Left lung (tissue), 10 donors: ENCODE data around the gene CCN2. TPM values are rescaled to one million over a fixed set of nuclear protein-coding genes. Genes with fewer than 3 reads are reported as not detected.

Experiments used
- ATAC-seq: fragments of 200-7000 bp; cut with Tn5 transposase; one replicate; pipeline ENCODE4 v1.9.1; 2020; ENCODE audit warnings: moderate library complexity
- DNase-seq, 4 donors: peaks; one replicate each; pipeline ENCODE4 v3.0.0-alpha.2; 2013 to 2020
- H3K27ac ChIP-seq, 2 donors: fragments of 200-600 bp; sonication (generic) in 1 of 2; one replicate each; pipeline versions ENCODE4 v1.5.0 to v1.8.0; 2020 to 2021
- H3K27me3 ChIP-seq, 2 donors: fragments of 200-600 bp; sonication (generic) in 1 of 2; one replicate each; pipeline versions ENCODE4 v1.5.0 to v1.8.0; 2020 to 2021
- H3K36me3 ChIP-seq, 2 donors: fragments of 200-600 bp; sonication (generic) in 1 of 2; one replicate each; pipeline versions ENCODE4 v1.5.0 to v1.8.0; 2020 to 2021
- H3K4me1 ChIP-seq, 2 donors: fragments of 200-600 bp; one replicate each; pipeline ENCODE4 v1.8.0; 2021
- H3K4me3 ChIP-seq, 2 donors: fragments of 200-600 bp; sonication (generic) in 1 of 2; one replicate each; pipeline versions ENCODE4 v1.5.0 to v1.8.0; 2020 to 2021; ENCODE audit warnings: mild to moderate bottlenecking in 1 of 2
- H3K9me3 ChIP-seq, 2 donors: fragments of 200-600 bp; sonication (generic) in 1 of 2; one replicate each; pipeline versions ENCODE4 v1.5.0 to v1.8.0; 2020 to 2021
- CTCF ChIP-seq, 2 donors: fragments of 200-600 bp; sonication (generic) in 1 of 2; IDR thresholded peaks; one replicate each; pipeline versions ENCODE4 v1.5.0 to v1.8.0; 2021; ENCODE audit warnings: antibody characterized with exemption in 2 of 2
- intact Hi-C, 2 donors: fragments of 100-400 bp; cut with DNase I; formaldehyde crosslinking; loops; one replicate each; pipeline versions ENCODE4 v1.11.2 to v1.14.2; 2022
- polyA plus RNA-seq, 6 donors: library from polyadenylated mRNA; unstranded; fragments of 120-200 nt; gene quantifications; one replicate each; pipeline ENCODE4 v1.2.1, GENCODE V29; 2013; ENCODE audit not compliant: insufficient read length in 6 of 6
- total RNA-seq, 2 donors: library from RNA; stranded (reverse); fragmentation: NEBNext Ultra II Directional; extraction: Animal tissue kit (Norgen Biotek cat#: 25700); gene quantifications; one replicate each; pipeline ENCODE4 v1.2.1, GENCODE V29; 2021
- donor health status: DM: no; HTN: yes; CAD: no.
- donor health status: DM: no; HTN: no; CAD: no.

Gene CCN2
- total and polyA plus RNA-seq, 8 donors, result 11.6 to 282 (median 85.2) TPM

- Histone ChIP-seq H3K36me3 (no peaks in the 10 kb centered on the region), H3K4me1 (no peaks in the 10 kb centered on the region), H3K27me3 (no peaks in the 10 kb centered on the region), H3K4me3 (no peak overlapping the region), H3K9me3 (peaks cover 0 to 3% of the 10 kb centered on the region in 2 donors), H3K27ac (no peak overlapping the region)
- intact Hi-C loops, result no loop called here
- DNase-seq (no peak), ATAC-seq (no peak)
- TF ChIP-seq CTCF (IDR thresholded peaks at IDR 0.05), result no peak
These were observed 47.2 kb upstream of the CCN2 start for GRCh38 chr6:131998255-131998982.

DNA sequence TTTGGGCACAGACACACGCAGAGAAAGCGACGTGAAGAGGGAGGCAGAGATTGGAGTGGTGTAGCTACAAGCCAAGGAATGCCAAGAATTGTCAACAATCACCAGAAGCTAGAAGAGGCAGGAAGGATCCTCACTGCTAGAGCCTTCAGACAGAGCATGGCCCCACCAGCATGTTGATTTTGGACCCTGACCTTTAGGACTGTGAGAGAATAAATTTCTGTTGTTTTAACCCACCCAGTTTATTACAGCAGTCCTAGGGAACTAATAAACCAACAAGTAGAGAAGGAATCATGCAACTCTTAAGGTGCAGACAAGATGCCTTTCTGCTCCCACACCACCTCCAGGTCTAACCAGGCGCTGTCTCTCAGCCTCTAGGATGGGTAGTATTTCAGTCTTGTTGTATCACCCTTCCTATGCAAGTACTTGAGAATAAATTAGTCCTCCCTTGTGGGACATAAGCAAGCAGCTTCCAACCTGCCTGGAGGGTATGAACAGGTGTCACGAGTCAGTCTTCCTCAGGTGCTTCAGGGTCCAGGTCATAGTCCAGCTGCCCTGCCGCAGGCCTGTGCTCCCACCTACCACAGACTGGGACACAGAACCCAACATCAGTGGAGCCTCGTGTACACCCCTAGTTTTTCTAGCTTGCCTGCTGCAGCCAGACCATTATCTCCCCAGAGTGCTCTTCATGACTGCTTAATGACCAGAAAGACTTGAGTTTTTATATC is 46.4 kb upstream of the CCN2 start:
- intact Hi-C loops, result no loop called here
- H3K27me3 ChIP-seq, result no peaks in the 10 kb centered on the region
- no peak for ATAC-seq
- TF ChIP-seq CTCF (IDR thresholded peaks at IDR 0.05), result no peak
- H3K4me3 ChIP-seq, result no peak overlapping the region
- H3K4me1 ChIP-seq, result no peaks in the 10 kb centered on the region
- no peaks in the 10 kb centered on the region for H3K36me3 ChIP-seq
- no peak for DNase-seq
- no peak overlapping the region for H3K27ac ChIP-seq
- no peaks in the 10 kb centered on the region for H3K9me3 ChIP-seq

DNA sequence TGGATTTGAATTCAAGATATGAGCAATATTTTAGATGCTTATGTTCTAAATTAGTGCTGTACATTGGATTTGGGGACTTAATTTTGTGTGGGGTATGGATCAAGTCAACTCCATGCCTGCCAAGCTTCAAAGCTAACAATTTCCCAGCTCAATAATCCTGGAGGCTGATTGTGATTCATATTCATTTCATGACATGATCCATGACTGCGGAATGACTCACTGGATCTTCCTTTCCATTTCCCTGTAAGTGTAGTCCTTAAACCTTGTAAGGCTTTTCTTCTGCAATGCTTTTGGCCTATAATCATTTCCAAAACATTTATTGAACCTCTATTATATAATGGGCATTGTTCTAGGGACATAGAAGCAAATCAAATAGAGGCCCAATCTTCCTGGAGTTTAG is 44.7 kb upstream of the CCN2 start:
- Histone ChIP-seq H3K4me3 (no peak overlapping the region), H3K9me3 (no peaks in the 10 kb centered on the region), H3K27ac (no peak overlapping the region), H3K27me3 (no peaks in the 10 kb centered on the region), H3K4me1 (no peaks in the 10 kb centered on the region), H3K36me3 (no peaks in the 10 kb centered on the region)
- no peak for TF ChIP-seq CTCF (IDR thresholded peaks at IDR 0.05)
- intact Hi-C loops, result no loop called here
- DNase-seq (no peak), ATAC-seq (no peak)

- Histone ChIP-seq H3K36me3 (no peaks in the 10 kb centered on the region), H3K4me1 (no peaks in the 10 kb centered on the region), H3K9me3 (no peaks in the 10 kb centered on the region), H3K27ac (no peak overlapping the region), H3K4me3 (no peak overlapping the region), H3K27me3 (no peaks in the 10 kb centered on the region)
- intact Hi-C loops, result no loop called here
- no peak for ATAC-seq
- no peak for TF ChIP-seq CTCF (IDR thresholded peaks at IDR 0.05)
- no peak for DNase-seq
These were observed 41.4 kb upstream of the CCN2 start for GRCh38 chr6:131992557-131992956.

DNA sequence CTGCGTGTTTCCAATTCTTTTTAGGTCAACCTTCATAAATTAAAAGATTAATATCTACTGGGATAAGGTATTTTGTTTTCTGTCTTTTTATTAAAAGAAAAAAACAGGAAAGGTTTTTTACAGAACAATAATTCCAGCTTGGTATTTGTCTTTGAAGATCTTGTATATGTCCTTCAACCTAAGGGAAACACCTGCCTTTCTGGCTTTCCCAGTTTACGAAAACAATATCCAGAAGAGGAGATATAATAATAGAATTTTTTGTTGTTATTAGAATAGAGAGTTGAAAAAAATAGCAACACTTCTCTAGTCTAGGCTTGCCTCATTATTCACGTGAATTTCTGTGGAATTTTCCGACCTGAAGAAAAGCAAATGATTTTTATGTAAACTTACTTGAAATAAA is 37.9 kb upstream of the CCN2 start:
- TF ChIP-seq CTCF (IDR thresholded peaks at IDR 0.05), result no peak
- DNase-seq (no peak), ATAC-seq (no peak)
- no peaks in the 10 kb centered on the region for H3K36me3 ChIP-seq
- no peaks in the 10 kb centered on the region for H3K9me3 ChIP-seq
- H3K4me1 ChIP-seq, result no peaks in the 10 kb centered on the region
- intact Hi-C loops, result no loop called here
- H3K4me3 ChIP-seq, result no peak overlapping the region
- no peak overlapping the region for H3K27ac ChIP-seq
- H3K27me3 ChIP-seq, result no peaks in the 10 kb centered on the region
